Activated CD4-positive, alpha-beta T cell treated with anti-CD3 and anti-CD28 coated beads for 36 hours (primary cell): ENCODE data around the gene PTPN14. TPM values are rescaled to one million over a fixed set of nuclear protein-coding genes. Genes with fewer than 3 reads are reported as not detected.
A peak's percentile ranks its signal among the peaks of the same experiment; 100 is the strongest.

ENCODE experiments used
- ATAC-seq: fragments of 200-7000 bp; cut with Tn5 transposase; one replicate; pipeline ENCODE4 v1.10.0; 2021; ENCODE audit warnings: mild to moderate bottlenecking, moderate library complexity
- CTCF ChIA-PET: fragments of 350-600 bp; sonication (Branson Sonifier 250); formaldehyde crosslinking; loops from one replicate; lab custom pipeline; 2021; ENCODE audit warnings: antibody characterized with exemption; lab: Charles Lee
- POLR2A ChIA-PET: fragments of 350-600 bp; sonication (Branson Sonifier 250); formaldehyde crosslinking; loops from one replicate; lab custom pipeline; 2021; ENCODE audit warnings: antibody characterized with exemption, inconsistent platforms; lab: Charles Lee
- DNase-seq: peaks from one replicate; pipeline ENCODE4 v3.0.0-alpha.2; 2020
- H3K27ac Mint-ChIP-seq: one replicate; pipeline ENCODE4 v1.8.0; 2021; ENCODE audit warnings: mixed read lengths
- H3K27me3 Mint-ChIP-seq: one replicate; pipeline ENCODE4 v1.8.0; 2021; ENCODE audit warnings: mixed read lengths
- H3K36me3 Mint-ChIP-seq: one replicate; pipeline ENCODE4 v1.8.0; 2021; ENCODE audit warnings: low read depth, mixed read lengths
- H3K4me1 Mint-ChIP-seq: one replicate; pipeline ENCODE4 v1.8.0; 2021; ENCODE audit warnings: mixed read lengths
- H3K4me3 Mint-ChIP-seq: one replicate; pipeline ENCODE4 v1.8.0; 2021; ENCODE audit warnings: mild to moderate bottlenecking, moderate library complexity, mixed read lengths
- H3K9me3 Mint-ChIP-seq: one replicate; pipeline ENCODE4 v1.8.0; 2021; ENCODE audit warnings: low read depth, mixed read lengths
- intact Hi-C, 2 experiments: fragments of 100-400 bp; cut with DNase I in 1 of 2; cut with micrococcal nuclease in 1 of 2; formaldehyde crosslinking; loops; one replicate each; pipeline versions ENCODE4 v1.14.2 to v1.15.1; 2022 to 2024; cut with DNase I, micrococcal nuclease
- total RNA-seq, 2 experiments: library from RNA; stranded (reverse); gene quantifications; one replicate each; pipeline ENCODE4 v1.2.3, GENCODE V29; 2021

PTPN14 gene
- total RNA-seq, 2 experiments from 2014 or later = 4.1 to 4.3 TPM

GRCh38 chr1:214472364-214472763 is 79.0 kb downstream of the PTPN14 start:
- intact Hi-C loops = no loop called here

GRCh38 chr1:214471458-214471857 is 79.9 kb downstream of the PTPN14 start:
- intact Hi-C loops = no loop called here
- no peak overlapping the region for H3K4me3 Mint-ChIP-seq
- H3K4me1 Mint-ChIP-seq = peaks cover 11% of the 10 kb centered on the region
- H3K36me3 Mint-ChIP-seq = no peaks in the 10 kb centered on the region
- no peaks in the 10 kb centered on the region for H3K9me3 Mint-ChIP-seq
- ChIA-PET POLR2A (no interaction called here), CTCF (no interaction called here)
- peaks cover 13% of the 10 kb centered on the region for H3K27me3 Mint-ChIP-seq
- ATAC-seq (peak; percentile 30), DNase-seq (no peak)
- H3K27ac Mint-ChIP-seq = no peak overlapping the region

More at GRCh38 chr1:214472364-214472763, 79.0 kb downstream of the PTPN14 start:
- ATAC-seq = peak; percentile 30
- H3K27me3 Mint-ChIP-seq = peaks cover 13% of the 10 kb centered on the region
- CTCF ChIA-PET = interaction anchor here (1.1 kb wide), 1 partner anchor 140 kb away, joined by 3 read pairs; no protein-coding TSS in a partner anchor
- DNase-seq = no peak
- POLR2A ChIA-PET = no interaction called here
- peaks cover 11% of the 10 kb centered on the region for H3K4me1 Mint-ChIP-seq
- H3K36me3 Mint-ChIP-seq = no peaks in the 10 kb centered on the region
- H3K9me3 Mint-ChIP-seq = no peaks in the 10 kb centered on the region
- H3K4me3 Mint-ChIP-seq = no peak overlapping the region
- peak overlapping the region; percentile 2 for H3K27ac Mint-ChIP-seq

DNA sequence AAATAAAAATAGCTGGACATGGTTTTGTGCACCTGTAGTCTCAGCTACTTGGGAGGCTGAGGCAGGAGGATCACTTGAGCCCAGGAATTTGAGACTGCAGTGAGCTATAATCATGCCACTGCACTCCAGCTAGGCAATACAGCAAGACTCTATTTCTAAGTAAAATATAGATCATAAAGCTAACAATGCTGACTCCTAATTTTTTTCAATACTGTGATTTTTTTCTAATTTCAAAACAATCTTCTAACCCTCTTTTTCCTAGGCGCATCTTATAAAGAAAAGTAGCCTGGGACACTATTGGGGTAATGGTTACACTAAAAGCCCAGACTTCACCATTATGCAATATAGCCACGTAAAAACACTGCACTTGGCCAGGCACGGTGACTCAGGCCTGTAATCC is 81.3 kb downstream of the PTPN14 start:
- POLR2A ChIA-PET = no interaction called here
- H3K4me1 Mint-ChIP-seq = peaks cover 11% of the 10 kb centered on the region
- peaks cover 7% of the 10 kb centered on the region for H3K27me3 Mint-ChIP-seq
- no peak overlapping the region for H3K4me3 Mint-ChIP-seq
- no peaks in the 10 kb centered on the region for H3K9me3 Mint-ChIP-seq
- no peak for ATAC-seq
- no peak for DNase-seq
- H3K36me3 Mint-ChIP-seq = no peaks in the 10 kb centered on the region
- no peak overlapping the region for H3K27ac Mint-ChIP-seq
- CTCF ChIA-PET = no interaction called here
- intact Hi-C loops = no loop called here

DNA sequence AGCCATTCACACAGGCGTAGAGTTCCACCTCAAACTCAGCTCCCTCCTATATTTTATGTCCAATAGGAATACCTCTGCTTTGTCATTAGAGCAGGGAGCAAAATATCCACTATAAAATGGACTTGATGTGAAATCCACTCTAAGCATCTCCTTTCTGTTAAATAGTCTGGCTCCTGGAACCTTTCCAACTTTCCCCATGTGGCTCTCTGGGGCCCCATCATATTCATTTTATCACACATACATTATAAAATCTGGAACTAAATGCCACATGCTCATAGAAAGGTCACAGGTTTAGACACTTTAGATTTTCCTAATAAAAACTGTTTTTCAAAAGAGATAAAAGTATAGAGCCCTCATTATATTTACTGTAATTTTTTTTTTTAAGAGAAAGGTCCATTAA is 82.1 kb downstream of the PTPN14 start:
- peaks cover 9% of the 10 kb centered on the region for H3K27me3 Mint-ChIP-seq
- no peak overlapping the region for H3K4me3 Mint-ChIP-seq
- no peaks in the 10 kb centered on the region for H3K36me3 Mint-ChIP-seq
- ChIA-PET POLR2A (no interaction called here), CTCF (interaction anchor here (1.0 kb wide), 1 partner anchor 25 kb away, joined by 4 read pairs; no protein-coding TSS in a partner anchor)
- no peak overlapping the region for H3K27ac Mint-ChIP-seq
- DNase-seq (no peak), ATAC-seq (no peak)
- intact Hi-C loops = no loop called here
- H3K9me3 Mint-ChIP-seq = no peaks in the 10 kb centered on the region
- H3K4me1 Mint-ChIP-seq = peaks cover 11% of the 10 kb centered on the region

DNA sequence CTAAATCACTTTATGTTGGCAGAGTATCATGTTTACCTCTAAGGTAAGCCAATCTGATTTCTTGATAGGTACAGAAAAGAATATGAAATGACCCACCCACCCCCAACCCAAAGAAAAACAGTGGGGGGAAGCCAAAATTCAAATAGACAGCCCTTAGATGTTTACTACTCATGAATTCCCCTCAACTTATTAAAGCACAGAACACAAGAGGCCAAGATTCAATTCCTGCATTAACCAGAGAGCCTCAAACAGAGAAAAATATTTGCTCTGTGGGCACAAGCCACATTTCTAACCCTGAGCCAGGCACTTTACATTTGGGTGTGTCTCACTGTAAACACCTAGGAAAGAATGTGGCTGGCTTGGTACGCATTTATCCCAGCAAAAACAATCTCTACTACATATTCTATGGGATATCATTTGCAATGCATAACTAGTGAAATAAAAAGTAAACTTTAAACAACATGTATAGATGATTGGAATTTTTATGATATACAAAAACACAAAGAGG is 84.3 kb downstream of the PTPN14 start:
- H3K27me3 Mint-ChIP-seq = peaks cover 4% of the 10 kb centered on the region
- DNase-seq (no peak), ATAC-seq (no peak)
- H3K27ac Mint-ChIP-seq = no peak overlapping the region
- intact Hi-C loops = no loop called here
- ChIA-PET POLR2A (no interaction called here), CTCF (no interaction called here)
- peaks cover 9% of the 10 kb centered on the region for H3K4me1 Mint-ChIP-seq
- no peak overlapping the region for H3K4me3 Mint-ChIP-seq
- H3K36me3 Mint-ChIP-seq = no peaks in the 10 kb centered on the region
- no peaks in the 10 kb centered on the region for H3K9me3 Mint-ChIP-seq

DNA sequence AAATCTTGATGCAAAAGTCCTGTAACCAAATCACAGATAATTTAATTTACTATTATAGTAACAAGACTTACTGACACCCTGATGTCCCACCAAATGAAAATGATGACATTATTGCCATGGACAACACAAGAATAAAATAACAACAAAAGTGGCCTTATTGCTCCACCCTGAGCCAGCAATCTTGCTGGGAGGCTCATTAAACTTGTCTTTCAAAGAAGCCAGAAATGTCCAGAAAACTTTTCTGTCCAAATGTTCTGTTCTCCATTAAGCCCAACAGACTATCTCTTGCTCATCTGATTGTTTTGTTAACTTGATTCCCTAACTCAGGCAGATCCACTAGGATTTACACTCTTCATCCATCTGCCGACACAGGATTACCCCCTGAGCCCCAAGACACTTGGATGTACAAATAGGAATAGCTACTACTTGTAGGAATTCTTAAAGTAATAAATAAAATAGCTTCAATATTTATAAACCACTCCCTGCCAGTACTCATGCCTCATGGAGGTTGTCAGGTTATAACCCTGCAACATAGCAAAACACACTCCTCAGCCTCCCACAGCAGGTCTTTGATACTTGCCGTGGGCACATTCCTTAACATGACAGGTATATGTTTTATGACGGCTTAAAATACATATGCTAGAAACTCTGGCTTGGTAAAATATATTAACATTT is 84.9 kb downstream of the PTPN14 start:
- H3K9me3 Mint-ChIP-seq = no peaks in the 10 kb centered on the region
- no peak overlapping the region for H3K4me3 Mint-ChIP-seq
- peaks cover 3% of the 10 kb centered on the region for H3K4me1 Mint-ChIP-seq
- no peaks in the 10 kb centered on the region for H3K36me3 Mint-ChIP-seq
- intact Hi-C loops = no loop called here
- ATAC-seq (no peak), DNase-seq (no peak)
- peaks cover 3% of the 10 kb centered on the region for H3K27me3 Mint-ChIP-seq
- ChIA-PET CTCF (no interaction called here), POLR2A (no interaction called here)
- no peak overlapping the region for H3K27ac Mint-ChIP-seq

- POLR2A ChIA-PET = no interaction called here
- no peak for DNase-seq
- no peak overlapping the region for H3K4me3 Mint-ChIP-seq
- intact Hi-C loops = no loop called here
- no peaks in the 10 kb centered on the region for H3K4me1 Mint-ChIP-seq
- ATAC-seq = no peak
- no peaks in the 10 kb centered on the region for H3K9me3 Mint-ChIP-seq
- no peaks in the 10 kb centered on the region for H3K36me3 Mint-ChIP-seq
- no peak overlapping the region for H3K27ac Mint-ChIP-seq
- CTCF ChIA-PET = no interaction called here
- H3K27me3 Mint-ChIP-seq = peaks cover 3% of the 10 kb centered on the region
These were observed 86.7 kb downstream of the PTPN14 start for GRCh38 chr1:214464445-214465287.

GRCh38 chr1:214463596-214463995 is 87.8 kb downstream of the PTPN14 start:
- H3K27ac Mint-ChIP-seq = no peak overlapping the region

DNA sequence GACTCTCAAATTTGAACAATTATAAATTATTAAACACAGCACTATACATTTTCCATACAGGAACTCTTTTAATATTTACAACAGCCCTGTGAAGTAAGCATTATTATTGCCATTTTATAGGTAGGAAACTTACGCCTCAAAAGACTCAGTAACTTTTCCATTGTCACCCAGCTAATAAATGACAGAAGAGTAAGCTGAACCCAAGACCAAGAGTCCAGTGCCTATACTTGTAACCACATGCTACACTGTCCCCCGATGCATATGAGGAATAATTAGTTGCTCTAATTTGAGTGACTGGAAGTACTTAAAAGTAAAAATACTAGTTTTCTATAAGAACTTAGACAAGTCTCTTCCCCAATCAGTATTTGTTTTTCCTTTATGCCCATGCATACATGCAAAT is 88.5 kb downstream of the PTPN14 start:
- no peaks in the 10 kb centered on the region for H3K9me3 Mint-ChIP-seq
- POLR2A ChIA-PET = no interaction called here
- DNase-seq (no peak), ATAC-seq (no peak)
- H3K27me3 Mint-ChIP-seq = peaks cover 3% of the 10 kb centered on the region
- no peak overlapping the region for H3K4me3 Mint-ChIP-seq
- no peaks in the 10 kb centered on the region for H3K4me1 Mint-ChIP-seq
- intact Hi-C loops = no loop called here
- no peak overlapping the region for H3K27ac Mint-ChIP-seq
- H3K36me3 Mint-ChIP-seq = no peaks in the 10 kb centered on the region
- CTCF ChIA-PET = no interaction called here

More at GRCh38 chr1:214463596-214463995, 87.8 kb downstream of the PTPN14 start:
- H3K27me3 Mint-ChIP-seq = peaks cover 3% of the 10 kb centered on the region
- H3K4me1 Mint-ChIP-seq = no peaks in the 10 kb centered on the region
- no peaks in the 10 kb centered on the region for H3K36me3 Mint-ChIP-seq
- ChIA-PET CTCF (no interaction called here), POLR2A (no interaction called here)
- no peaks in the 10 kb centered on the region for H3K9me3 Mint-ChIP-seq
- ATAC-seq (no peak), DNase-seq (no peak)
- intact Hi-C loops = no loop called here
- no peak overlapping the region for H3K4me3 Mint-ChIP-seq

- intact Hi-C loops = no loop called here
- Mint-ChIP-seq H3K27ac (no peak overlapping the region), H3K4me1 (peaks cover 6% of the 10 kb centered on the region), H3K9me3 (no peaks in the 10 kb centered on the region), H3K27me3 (peaks cover 3% of the 10 kb centered on the region), H3K4me3 (no peak overlapping the region), H3K36me3 (no peaks in the 10 kb centered on the region)
- DNase-seq (no peak), ATAC-seq (no peak)
- POLR2A ChIA-PET = no interaction called here
- CTCF ChIA-PET = interaction anchor here (0.6 kb wide), 1 partner anchor 129 kb away, joined by 3 read pairs; no protein-coding TSS in a partner anchor
These were observed 90.1 kb downstream of the PTPN14 start for GRCh38 chr1:214461305-214461704.

- ChIA-PET CTCF (interaction anchor here (0.6 kb wide), 1 partner anchor 129 kb away, joined by 3 read pairs; no protein-coding TSS in a partner anchor), POLR2A (no interaction called here)
- peaks cover 7% of the 10 kb centered on the region for H3K4me1 Mint-ChIP-seq
- no peaks in the 10 kb centered on the region for H3K36me3 Mint-ChIP-seq
- H3K9me3 Mint-ChIP-seq = no peaks in the 10 kb centered on the region
- ATAC-seq = no peak
- peaks cover 3% of the 10 kb centered on the region for H3K27me3 Mint-ChIP-seq
- H3K27ac Mint-ChIP-seq = no peak overlapping the region
- DNase-seq = no peak
- intact Hi-C loops = no loop called here
- no peak overlapping the region for H3K4me3 Mint-ChIP-seq
These were observed 91.0 kb downstream of the PTPN14 start for GRCh38 chr1:214460304-214460916.
